ENCODE measurements around the gene SPTB.

Gene SPTB

GRCh38 chr14:64762044-64763034, 117.4 kb downstream of the SPTB start:
- DNase-seq: peak; percentile 53

- no peak for DNase-seq
Measured at GRCh38 chr14:64761441-64762043, 118.2 kb downstream of the SPTB start.

GRCh38 chr14:64760916-64761315, 118.8 kb downstream of the SPTB start:
- no peak for DNase-seq

- DNase-seq: no peak
Measured at GRCh38 chr14:64760146-64760755, 119.5 kb downstream of the SPTB start.

- DNase-seq: no peak
Measured at GRCh38 chr14:64759555-64759938, 120.2 kb downstream of the SPTB start.

- no peak for DNase-seq
Measured at GRCh38 chr14:64758691-64759554, 120.8 kb downstream of the SPTB start.

- DNase-seq: no peak
Measured at GRCh38 chr14:64758025-64758521, 121.6 kb downstream of the SPTB start.

GRCh38 chr14:64757601-64758000, 122.1 kb downstream of the SPTB start:
- no peak for DNase-seq

- no peak for DNase-seq
Measured at GRCh38 chr14:64756712-64757111, 123.0 kb downstream of the SPTB start.

GRCh38 chr14:64755781-64756221, 123.9 kb downstream of the SPTB start:
- no peak for DNase-seq

GRCh38 chr14:64754685-64755084, 125.0 kb downstream of the SPTB start:
- DNase-seq: no peak

GRCh38 chr14:64753999-64754398, 125.7 kb downstream of the SPTB start:
- DNase-seq: no peak

GRCh38 chr14:64753374-64753773, 126.3 kb downstream of the SPTB start:
- DNase-seq: no peak

- no peak for DNase-seq
Measured at GRCh38 chr14:64752909-64753308, 126.8 kb downstream of the SPTB start.

GRCh38 chr14:64748995-64749714, 130.6 kb downstream of the SPTB start:
- DNase-seq: no peak

- DNase-seq: no peak
Measured at GRCh38 chr14:64748521-64748920, 131.2 kb downstream of the SPTB start.

GRCh38 chr14:64747327-64747726, 132.4 kb downstream of the SPTB start:
- no peak for DNase-seq

- DNase-seq: no peak
Measured at GRCh38 chr14:64746298-64747250, 133.1 kb downstream of the SPTB start.

- DNase-seq: no peak
Measured at GRCh38 chr14:64745511-64746091, 134.1 kb downstream of the SPTB start.

GRCh38 chr14:64743061-64743460, 136.6 kb downstream of the SPTB start:
- DNase-seq: no peak

All from DMS153 (cell line).